Measurements from ENCODE around the gene IFI27.

Gene IFI27

GRCh38 chr14:94102768-94103482, 7.6 kb upstream of the IFI27 start:
- no peak for DNase-seq (ENCODE audit: low spot score)

GRCh38 chr14:94103554-94104150, 6.9 kb upstream of the IFI27 start:
- DNase-seq (ENCODE audit: low spot score): peak; percentile 37

- DNase-seq (ENCODE audit: low spot score): no peak
Measured at GRCh38 chr14:94104731-94105130, 5.8 kb upstream of the IFI27 start.

- no peak for DNase-seq (ENCODE audit: low spot score)
Measured at GRCh38 chr14:94109915-94110250, 653 bp upstream of the IFI27 start.

DNA sequence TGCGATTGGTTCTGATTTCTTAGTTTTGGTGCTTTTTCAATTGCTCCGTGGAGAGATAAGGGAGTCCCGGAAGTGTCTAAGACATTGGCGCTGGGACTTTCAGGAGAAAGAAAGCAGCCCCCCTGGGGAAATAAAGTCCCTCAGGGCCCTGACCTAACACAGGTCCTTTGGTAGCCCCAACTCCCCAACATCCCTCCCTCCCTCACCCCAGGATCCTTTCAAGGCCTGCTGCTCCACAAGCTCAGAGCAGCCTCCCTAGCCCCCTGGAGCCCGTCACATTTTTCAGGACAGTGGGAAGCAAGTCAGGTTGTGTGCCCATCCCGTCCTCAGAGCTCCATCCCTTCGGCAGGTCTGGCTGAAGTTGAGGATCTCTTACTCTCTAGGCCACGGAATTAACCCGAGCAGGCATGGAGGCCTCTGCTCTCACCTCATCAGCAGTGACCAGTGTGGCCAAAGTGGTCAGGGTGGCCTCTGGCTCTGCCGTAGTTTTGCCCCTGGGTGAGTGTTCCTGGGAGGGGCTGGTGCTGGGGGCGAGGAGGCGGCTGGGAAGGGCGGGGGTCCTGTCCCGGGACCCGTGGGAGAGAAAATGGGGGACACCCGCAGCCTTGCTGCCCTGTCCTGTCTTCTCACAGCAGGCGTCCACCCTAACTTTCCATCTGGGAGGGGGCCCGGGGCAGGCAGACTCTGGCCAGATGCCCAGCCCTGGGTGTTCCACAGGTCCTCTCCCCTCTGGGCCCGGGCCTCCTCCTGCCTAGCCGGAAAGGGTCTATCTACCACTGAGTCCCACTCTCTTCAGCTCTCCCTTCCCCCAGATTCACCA, 950 bp downstream of the IFI27 start:
- DNase-seq (ENCODE audit: low spot score): no peak

- no peak for DNase-seq (ENCODE audit: low spot score)
Measured at GRCh38 chr14:94112513-94113063, 2.1 kb downstream of the IFI27 start.

GRCh38 chr14:94113073-94113472, 2.5 kb downstream of the IFI27 start:
- no peak for DNase-seq (ENCODE audit: low spot score)

- DNase-seq (ENCODE audit: low spot score): no peak
Measured at GRCh38 chr14:94113490-94113889, 3.0 kb downstream of the IFI27 start.

DNA sequence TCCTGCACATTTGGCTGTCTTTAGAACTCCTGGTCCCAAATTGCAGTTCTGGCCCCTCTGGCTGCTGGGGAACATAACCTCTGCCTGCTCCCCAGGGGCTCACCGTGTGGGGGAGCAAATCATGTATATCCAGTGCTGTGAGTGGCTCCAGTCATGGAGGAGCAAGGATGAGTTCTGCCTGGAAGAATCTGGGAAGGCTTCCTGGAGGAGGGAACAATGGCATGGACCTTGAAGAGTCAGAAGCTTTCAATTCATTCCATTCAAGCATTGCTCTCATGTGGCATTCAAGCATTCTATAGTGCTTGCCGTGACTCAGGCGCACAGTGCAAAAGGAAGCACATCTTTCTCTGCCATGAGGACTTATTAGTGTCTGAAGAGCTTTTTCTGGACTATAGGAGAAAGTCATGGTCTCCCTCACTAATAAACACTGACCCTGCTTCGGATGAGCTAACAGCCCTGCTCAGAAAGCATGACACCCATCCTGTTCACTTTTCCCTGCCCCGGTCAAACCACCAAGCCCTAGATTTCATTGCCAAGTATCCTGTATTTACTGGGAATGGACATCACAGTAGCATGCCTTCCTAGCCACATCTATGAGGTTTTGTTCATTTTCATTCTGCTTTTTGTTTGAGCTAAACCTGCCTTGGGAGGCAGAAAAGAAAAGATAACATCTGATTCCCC, 3.5 kb downstream of the IFI27 start:
- DNase-seq (ENCODE audit: low spot score): no peak

- DNase-seq (ENCODE audit: low spot score): no peak
Measured at GRCh38 chr14:94114589-94115057, 4.1 kb downstream of the IFI27 start.

- DNase-seq (ENCODE audit: low spot score): peak; percentile 33
Measured at GRCh38 chr14:94115058-94115591, 4.6 kb downstream of the IFI27 start.

GRCh38 chr14:94115631-94116030, 5.1 kb downstream of the IFI27 start:
- DNase-seq (ENCODE audit: low spot score): no peak

- no peak for DNase-seq (ENCODE audit: low spot score)
Measured at GRCh38 chr14:94116701-94117100, 6.2 kb downstream of the IFI27 start.

GRCh38 chr14:94117856-94118255, 7.3 kb downstream of the IFI27 start:
- DNase-seq (ENCODE audit: low spot score): no peak

DNA sequence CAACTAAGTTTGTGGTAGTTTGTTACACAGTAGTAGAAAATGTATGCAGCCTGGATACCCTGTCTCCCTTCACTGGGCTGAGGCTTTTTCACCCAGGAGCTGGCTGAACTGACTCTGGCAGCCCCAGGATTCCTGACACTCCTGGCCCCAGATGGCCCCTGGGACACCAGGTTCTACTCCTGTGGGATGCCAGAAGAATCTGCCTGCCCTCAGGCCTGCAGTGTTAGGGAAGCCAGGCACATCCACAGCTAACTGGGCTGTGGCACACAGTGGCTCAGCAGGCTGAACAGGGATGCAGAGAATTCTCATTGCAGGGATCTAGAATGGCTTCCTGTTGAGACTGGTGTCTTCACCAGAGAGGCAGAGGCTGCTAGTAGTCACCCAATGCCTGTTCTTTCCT, 8.5 kb downstream of the IFI27 start:
- DNase-seq (ENCODE audit: low spot score): no peak

GRCh38 chr14:94120667-94121340, 10.3 kb downstream of the IFI27 start:
- no peak for DNase-seq (ENCODE audit: low spot score)

GRCh38 chr14:94121485-94121884, 10.9 kb downstream of the IFI27 start:
- no peak for DNase-seq (ENCODE audit: low spot score)

- DNase-seq (ENCODE audit: low spot score): no peak
Measured at GRCh38 chr14:94122438-94122837, 11.9 kb downstream of the IFI27 start.

DNA sequence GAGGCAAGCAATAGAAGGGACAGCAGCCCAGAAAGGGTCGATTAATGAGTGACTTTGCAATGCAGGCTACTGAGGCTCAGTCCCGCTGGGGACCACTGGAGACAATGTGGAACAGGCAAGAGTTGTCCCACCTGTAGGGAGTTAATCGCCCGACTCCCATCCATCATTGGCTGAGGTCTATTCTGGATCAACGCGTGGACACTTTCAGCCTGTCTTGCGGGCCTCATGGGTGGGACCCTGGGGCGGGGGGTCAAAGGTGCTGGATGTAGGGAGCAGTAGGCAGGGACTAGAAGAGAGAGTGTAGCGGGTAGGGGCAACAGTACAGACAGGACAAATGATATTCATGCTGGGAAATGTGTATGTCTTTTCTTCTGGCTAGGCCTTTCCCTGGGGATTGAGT, 12.8 kb downstream of the IFI27 start:
- no peak for DNase-seq (ENCODE audit: low spot score)

DNA sequence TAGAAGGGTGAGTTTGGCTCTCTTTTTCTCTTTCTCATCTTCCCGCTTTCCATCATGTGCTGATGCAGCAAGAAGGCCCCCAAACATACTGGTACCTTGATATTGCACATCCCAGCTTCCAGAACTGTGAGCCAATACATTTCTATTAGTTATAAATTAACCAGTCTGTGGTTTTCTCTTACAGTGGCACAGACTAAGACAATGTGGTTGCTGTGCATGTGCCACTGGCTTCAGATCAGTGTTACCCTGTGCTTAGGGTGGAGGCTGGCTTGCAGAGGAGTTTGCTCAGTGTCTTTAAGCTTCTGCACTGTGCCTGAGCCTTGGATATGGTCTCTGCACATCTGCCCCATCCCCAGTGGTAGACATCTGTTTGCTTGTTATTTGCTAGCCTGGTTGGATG, 13.3 kb downstream of the IFI27 start:
- DNase-seq (ENCODE audit: low spot score): no peak

Measured in Ammon's horn (tissue), 1 donor.